Stimulated activated CD4-positive, alpha-beta T cell treated with anti-CD3 and anti-CD28 coated beads, TNF-alpha, amount 100 ng/mL, for 1 hour (primary cell): ENCODE results near the gene TSSK2.
"Not testable (repeated sequence)": the region's sequence is repeated elsewhere in the genome, so short reads cannot be mapped to it uniquely, and the experiment has no call there.

Experiments used
- DNase-seq, 3 donors: peaks; one replicate each; pipeline ENCODE4 v3.0.0-alpha.2; 2020; ENCODE audit warnings: low read depth in 3 of 3, low spot score in 1 of 3

Gene TSSK2

DNA sequence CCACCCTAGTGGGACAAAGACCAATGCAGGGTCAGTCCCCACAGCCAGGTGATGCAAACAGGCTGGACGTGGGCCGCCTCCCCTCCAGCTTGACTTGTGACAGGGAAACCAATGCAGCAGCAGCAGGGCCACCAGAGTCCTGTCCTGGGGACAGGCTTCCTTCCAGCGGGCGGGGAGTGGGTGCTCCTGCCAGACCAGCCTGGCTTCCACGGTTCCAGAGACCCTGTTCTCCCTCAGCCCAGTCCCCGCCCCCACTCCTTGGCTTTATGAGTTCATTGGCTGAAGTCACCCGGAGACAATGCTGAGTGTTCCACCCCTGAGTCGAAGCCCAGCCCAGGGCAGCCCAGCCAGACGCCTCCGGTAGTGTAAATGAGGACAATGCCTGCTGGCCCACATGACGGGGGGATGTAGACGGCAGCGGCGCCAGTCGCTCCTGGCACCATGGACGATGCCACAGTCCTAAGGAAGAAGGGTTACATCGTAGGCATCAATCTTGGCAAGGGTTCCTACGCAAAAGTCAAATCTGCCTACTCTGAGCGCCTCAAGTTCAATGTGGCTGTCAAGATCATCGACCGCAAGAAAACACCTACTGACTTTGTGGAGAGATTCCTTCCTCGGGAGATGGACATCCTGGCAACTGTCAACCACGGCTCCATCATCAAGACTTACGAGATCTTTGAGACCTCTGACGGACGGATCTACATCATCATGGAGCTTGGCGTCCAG, at the start of gene TSSK2:
Gene TSSK2 (plus strand): TSS at position 350 of the 726 bp plus-strand sequence. CDS start 92 bp downstream, at position 442.
- no peak for DNase-seq

DNA sequence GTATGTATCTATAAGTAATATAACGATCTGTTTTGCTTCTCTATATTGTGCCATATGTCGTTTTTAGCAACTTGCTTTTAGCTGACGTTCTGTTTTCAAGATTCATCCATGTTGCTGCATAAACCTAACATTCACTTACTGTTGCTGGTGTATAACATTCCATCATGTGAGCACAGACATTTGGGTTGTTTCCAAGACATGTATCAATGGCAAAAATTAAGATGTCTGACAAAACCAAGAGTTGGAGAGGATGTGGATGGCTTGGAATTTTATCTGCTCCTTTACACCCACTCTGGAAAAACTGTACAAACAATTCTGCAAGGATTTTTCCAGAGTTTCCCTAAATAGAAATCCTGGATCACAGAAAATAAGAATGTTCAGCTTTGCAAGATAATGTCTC, 49.8 kb upstream of the TSSK2 start:
- DNase-seq: no peak

DNA sequence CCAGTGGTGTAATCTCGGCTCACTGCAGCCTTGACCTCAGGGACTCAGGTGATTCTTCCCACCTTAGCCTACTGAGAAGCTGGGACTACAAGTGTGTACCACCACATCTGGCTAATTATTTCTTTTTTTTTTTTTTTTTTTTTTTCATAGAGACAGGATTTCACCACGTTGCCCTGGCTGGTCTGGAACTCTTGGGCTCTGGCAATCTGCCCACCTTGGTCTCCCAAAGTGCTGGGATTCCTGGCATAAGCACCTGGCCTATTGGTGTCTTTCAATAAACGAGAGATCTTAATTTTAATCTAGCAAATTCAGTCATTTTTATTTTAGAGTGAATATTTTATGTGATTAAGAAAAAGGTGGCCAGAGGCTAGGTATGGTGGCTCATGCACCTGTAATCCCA, 49.0 kb upstream of the TSSK2 start:
- no peak for DNase-seq

DNA sequence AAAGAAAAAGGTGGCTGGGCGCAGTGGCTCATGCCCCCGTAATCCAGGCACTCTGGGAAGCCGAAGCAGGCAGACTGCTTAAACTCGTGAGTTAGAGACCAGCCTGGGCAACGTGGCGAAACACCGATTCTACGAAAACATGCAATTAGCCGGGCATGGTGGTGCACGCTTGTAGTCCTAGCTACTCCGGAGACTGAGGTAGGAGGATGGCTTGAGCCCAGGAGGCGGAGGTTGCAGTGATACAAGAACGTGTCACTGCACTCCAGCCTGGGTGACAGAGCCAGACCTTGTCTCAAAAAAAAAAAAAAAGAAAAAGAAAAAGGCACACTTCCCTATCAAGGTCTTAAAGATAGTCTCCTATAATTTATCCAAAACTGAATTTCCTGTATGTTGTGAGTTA, 48.3 kb upstream of the TSSK2 start:
- DNase-seq: no peak

DNA sequence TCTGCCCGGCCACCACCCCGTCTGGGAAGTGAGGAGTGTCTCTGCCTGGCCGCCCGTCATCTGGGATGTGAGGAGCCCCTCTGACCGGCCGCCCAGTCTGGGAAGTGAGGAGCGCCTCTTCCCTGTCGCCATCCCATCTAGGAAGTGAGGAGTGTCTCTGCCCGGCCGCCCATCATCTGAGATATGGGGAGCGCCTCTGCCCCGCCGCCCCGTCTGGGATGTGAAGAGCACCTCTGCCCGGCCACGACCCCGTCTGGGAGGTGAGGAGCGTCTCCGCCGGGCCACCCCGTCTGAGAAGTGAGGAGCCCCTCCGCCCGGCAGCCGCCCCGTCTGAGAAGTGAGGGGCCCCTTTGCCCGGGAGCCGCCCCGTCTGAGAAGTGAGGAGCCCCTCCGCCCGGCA, 47.0 kb upstream of the TSSK2 start:
- DNase-seq: not testable (repeated sequence)

DNA sequence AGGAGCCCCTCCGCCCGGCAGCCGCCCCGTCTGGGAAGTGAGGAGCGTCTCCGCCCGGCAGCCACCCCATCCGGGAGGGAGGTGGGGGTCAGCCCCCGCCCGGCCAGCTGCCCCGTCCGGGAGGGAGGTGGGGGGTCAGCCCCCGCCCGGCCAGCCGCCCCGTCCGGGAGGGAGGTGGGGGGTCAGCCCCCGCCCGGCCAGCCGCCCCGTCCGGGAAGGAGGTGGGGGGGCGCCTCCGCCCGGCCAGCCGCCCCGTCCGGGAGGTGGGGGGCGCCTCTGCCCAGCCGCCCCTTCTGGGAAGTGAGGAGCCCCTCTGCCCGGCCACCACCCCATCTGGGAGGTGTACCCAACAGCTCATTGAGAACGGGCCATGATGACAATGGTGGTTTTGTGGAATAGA, 46.5 kb upstream of the TSSK2 start:
- not testable (repeated sequence) for DNase-seq

DNA sequence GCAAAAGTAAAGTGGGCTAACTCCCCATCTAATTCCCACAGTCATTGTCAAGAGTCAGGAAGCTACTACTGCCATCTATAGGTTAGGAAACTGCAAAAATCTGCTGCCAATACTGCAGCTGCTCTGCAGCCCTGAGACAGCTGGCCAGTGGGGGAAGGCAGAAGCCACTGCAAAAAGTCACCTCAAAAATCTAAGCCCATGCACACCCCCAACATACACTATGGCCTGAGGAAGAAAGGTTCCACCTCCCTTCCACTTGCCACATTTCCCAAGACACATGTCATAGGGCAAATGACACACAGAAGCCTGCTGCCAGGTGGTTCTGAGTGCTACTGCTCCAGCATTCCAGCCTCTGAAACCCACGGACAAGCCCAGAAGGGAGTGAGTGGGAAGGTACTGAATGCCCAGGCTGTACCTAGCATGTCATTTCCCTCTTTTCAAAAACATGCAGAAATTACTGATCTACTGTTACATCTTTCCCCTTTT, 45.8 kb upstream of the TSSK2 start:
- no peak for DNase-seq

DNA sequence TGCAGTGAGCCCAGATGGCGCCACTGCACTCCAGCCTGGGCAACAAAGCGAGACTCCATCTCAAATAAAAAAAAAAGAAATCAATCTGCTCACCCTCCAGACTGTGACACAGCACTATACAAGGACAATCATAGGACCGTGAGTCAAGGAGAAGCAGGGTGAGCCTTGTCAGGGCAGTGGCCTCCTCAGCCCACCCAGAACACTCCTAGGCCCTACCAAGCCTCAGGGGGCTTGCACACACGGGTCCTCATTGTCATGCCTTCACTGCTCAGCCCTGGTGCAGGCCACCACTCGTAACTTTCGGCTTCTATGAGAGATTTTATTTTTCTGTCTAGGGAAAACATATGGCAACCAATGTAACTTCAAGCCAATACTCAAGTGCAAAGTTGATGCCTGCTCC, 44.7 kb upstream of the TSSK2 start:
- DNase-seq: no peak

DNA sequence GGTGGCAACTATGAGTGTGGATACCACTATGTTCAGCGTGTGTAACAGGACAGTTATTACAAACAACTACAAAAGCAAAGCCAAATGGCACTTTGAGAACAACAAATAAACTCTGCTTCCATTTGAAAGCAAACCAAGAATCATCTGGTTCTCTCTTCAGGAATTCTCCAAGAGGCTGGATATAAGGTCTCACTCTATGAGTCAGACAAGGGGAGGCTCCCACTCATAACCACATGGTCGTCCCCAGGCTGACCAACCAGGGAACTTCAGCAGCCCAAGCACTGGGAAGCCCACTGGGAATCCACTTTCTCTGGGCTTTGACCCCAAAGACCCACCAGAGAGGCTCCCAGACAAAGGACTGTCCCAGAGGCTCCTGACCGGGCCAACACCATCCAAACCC, 44.2 kb upstream of the TSSK2 start:
- no peak for DNase-seq

DNA sequence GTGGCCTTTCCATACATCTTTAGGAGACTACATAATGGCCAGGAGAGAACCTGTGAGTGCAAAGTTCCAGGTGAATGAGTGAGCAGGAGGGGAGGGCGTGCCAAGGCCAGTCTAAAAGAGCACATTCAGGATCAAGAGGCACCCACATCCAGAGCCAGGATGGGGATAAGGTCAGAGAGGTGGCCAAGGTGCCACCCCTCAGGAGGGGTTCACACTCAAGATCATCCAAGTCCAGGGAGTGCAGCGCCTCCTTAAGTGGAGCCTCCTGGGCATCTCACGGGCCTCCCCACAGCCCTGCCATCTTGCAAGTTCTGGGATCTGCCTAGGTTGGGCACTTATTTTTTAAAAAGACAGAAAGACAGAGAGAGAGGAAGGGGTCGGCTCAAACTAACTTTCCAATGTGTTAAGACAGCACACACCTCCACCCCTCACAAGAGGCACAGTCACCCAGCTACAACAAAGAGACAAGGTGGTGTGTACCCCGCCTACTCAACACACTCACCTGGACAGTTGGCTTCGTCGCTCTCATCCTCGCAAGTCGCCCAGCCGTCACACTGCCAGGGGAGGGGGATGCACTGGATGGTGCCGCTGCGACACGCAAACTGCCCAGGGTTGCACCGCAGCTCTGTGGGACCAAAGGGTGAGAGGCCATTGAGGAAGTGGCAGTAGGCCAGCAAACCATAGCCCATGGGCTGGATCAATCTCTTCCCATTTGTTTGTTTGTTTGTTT, 42.1 kb upstream of the TSSK2 start:
- DNase-seq: no peak

DNA sequence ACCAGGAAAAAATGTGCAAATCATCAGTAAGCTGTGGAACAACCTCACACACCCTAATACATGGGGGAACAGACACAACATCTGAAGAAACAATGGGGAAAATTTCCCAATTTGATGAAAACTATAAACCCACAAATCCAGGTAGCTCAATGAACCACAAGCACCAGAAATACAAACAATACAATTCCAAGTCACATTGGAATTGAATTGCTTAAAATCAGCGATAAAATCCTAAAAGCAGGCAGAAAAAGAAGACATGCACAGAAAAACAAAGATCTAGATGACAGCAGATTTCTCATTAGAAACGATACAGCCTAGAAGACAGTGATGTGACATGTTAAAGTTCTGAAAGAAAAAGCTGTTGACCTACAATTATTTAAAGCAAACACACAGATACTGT, 40.9 kb upstream of the TSSK2 start:
- DNase-seq: no peak

DNA sequence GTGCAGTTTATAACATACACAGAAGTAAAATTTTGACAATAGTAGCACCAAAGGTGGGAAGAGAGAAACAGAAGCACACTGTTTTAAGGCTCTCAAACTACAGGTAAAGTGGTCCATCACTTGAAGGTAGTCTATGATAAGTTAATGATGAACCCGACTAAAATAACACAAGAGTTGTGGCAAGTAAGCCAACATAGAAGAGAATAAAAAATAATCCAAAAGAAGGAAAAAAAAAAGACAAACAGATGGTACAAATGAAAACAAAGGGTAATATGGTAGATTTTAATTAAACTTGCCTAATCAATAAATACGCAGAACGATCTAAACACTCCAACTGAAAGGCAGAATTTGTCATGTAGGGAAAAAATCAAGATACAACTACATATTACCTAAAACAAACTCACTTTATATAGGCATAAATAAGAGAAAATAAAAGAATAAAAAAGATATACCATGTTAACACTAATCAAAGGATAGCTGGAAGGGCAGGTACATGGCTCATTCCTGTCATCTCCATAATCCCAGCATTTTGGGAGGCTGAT, 40.5 kb upstream of the TSSK2 start:
- DNase-seq: no peak

DNA sequence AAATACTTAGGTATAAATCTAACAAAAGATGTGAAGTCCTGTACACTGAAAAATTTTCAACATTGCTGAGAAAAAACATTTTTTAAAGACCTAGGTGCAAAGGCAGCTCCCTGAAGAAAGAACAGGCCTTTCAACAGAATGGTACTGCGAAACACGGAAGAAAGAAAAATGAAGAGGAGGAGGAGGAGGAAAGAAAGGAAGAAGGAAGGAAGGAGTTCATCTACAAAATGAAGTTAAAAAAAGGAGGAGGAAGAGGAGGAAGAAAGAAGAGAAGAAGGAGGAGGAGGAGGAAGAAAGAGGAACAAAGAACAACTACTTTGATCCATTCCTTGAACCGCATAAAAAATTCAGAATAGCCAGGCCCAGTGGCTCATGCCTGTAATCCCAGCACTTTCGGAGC, 38.4 kb upstream of the TSSK2 start:
- no peak for DNase-seq

DNA sequence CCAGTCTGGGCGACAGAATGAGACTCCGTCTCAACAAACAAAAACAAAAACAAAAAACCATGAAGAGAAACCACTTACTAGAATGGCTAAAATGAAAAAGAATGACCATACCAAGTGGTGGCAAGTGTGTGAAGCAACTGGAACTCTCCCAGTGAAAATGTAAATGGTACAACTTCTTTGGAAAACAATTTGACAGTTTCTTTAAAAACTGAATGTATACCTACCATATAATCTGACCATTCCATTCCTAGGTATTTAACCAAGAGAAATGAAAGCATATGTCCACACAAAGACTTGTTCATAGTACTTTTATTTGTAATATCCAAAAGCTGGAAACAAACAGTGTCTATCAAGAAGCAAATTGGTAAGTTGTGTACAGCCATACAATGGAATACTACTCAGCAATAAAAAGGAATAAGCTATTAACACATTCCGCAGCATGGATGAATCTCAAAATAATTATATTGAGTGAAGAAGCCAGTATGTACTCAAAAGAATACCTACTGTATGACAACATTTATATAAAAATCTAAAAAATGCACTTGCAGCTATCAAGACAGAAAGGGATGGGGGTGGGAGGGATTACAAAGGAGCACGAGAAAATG, 36.6 kb upstream of the TSSK2 start:
- no peak for DNase-seq

DNA sequence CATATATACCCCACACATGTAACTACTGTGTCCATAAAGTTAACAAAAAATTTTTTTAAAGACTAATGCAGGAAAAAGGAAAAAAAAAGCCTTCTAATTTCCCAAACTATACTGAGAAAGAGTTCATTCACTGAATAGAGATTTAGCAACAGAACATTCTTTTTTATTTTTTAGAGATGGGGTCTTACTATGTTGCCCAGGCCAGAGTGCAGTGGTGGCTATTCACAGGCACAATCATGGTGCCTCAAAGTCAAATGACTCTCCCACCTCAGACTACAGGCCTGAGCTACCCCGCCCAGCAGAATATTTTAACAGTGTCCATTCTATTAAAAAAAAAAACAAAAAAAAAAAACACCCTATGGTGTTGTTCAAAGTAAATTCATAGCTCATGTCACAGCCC, 34.6 kb upstream of the TSSK2 start:
- DNase-seq: no peak

DNA sequence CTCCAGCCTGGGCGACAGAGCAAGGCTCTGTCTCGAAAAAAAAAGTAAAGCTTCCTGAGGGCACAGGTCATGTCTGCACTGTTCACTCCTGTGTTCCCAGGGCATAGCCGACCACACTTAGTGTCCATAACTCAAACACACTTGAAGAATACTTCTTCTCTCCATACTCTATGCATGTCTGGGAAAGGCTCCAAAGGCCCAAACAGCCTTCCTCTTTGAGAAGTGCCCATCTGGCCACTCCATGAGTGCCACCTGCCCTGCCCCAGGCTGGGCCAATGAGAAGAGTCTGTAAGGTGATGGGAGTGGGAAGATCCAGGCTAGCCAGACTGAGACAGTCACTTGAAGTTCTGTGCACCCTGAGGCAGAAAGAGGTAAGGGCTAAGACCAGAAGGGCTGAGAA, 33.6 kb upstream of the TSSK2 start:
- no peak for DNase-seq

DNA sequence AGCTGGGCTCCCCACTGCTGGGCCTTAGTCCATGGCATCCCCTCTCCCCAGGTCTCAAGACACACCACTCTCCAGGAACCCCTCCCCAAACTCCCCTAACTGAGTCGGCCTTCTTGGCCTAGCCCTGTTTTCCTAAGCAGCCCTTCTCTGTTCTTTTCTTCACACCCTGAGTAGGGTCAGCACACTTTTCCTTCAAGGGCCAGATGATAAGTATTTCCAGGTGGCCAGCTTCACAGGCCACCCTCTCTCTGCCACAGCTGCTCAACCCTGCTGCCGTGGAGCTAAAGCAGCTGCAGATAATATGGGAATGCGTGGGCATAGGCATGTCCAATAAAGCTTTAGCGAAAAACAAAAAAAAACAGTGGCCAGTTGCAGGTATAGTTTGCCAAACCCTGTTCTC, 33.0 kb upstream of the TSSK2 start:
- DNase-seq: no peak

DNA sequence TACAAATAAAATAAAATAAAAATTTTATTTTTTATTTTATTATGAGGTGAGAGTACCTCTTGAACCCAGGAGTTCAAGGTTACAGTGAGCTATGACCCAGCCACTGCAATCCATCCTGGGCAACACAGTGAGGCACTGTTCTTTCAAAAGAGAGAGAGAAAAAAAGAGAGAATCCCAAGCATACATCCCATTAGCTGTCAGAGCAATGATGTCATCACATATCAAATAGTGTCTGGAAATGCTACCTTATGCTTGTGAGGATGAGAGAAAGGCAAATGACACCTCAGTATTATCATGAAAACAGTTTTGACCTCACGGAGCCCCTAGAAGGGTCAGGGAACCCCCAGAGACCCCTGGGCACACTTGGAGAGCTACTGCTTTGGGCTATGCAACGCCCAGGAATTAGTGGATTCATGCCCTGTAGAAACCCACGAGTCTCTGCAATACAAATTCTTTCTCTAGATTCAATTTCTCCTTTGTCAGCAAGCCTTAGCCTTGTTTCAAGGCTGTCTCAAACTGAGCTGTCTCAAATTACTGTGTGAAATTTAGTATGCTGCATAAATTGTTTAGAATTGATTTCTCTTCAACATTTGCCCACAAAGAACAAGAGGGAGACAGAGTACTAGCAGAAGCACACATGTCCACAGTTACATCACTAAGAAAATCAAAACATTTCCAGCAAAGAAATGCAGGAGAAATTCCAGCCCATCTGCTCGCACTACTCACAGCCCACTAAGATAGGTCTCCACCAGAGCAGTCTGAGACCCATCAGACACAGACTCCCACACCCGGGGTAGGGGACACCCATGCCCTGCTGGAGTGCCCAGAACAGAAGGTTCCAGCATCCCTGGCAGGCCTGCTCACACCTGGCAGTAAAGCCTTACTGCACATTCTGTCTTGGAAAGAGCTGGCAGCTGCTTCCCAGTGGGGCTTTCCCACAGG, 27.0 kb upstream of the TSSK2 start:
- no peak for DNase-seq

DNA sequence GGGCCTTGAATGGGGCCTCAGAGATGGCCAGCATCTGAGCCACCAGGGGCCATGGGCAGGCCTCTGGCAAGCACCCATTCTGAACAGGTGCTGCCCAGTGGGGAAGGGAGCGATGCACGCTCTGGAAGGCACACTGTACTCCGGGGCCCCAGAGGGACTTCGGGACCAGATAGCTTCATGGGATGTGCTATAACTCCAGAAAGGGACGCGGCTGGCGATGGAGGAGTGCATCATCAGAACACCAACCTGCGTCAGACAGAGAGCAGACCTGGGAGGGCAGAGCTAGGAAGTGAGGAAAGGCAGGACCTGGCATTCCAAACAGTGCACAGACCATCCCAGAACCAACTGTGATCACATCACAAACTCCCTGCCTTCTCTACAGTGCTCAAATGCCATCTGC, 25.7 kb upstream of the TSSK2 start:
- DNase-seq: no peak

DNA sequence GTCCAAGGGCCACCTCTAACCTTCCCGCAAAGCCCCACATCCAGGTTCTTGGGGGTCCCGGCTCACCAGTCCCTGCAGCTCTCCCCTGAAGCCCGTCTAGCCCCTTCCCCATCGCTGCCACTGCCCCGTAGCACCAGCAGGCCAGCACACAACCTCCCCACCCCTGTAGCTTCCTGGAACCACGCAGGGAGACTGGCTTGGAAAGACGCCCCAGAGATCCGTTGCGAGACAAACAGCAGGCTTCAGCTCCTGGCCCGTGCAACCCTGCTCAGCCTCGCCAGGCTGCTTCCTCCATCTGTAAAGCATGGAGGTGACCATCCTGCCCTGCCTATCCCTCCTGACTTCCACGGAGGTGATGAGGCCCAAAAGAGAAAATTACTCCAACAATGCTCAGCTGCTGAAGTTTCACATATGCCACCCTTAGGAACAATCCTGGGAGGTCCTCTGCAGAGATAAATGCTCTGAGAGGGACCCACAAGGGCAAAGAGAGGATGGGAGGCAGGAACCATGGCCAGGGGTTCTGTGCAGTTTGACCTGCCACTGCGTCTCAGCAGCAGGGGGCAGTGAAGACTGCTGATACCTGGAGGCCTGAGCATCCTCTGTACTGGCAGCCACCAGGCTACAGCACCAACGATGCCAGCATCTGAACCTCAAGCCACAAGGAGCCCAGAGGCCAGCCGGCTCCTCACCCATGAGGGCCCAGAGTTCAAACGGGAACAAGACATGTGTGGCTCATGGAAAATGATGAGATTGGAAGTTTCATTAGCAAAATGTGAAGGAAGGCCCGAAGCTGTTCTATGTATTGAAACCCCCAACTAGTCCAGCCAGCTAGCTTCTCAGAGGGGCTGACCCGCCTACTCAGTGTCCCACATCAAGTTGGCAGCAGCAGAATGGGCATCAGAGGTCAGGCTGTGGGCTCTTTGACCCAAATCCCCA, 25.0 kb upstream of the TSSK2 start:
- DNase-seq: peak in 1 of 3 donors; percentile 24
